Superior temporal gyrus (tissue), 1 donor: ENCODE measurements around the gene HOXB8.

ENCODE experiments used
- DNase-seq: peaks from one replicate; pipeline ENCODE4 v3.0.0-alpha.2; 2016; ENCODE audit errors: extremely low spot score

HOXB8 gene

DNA sequence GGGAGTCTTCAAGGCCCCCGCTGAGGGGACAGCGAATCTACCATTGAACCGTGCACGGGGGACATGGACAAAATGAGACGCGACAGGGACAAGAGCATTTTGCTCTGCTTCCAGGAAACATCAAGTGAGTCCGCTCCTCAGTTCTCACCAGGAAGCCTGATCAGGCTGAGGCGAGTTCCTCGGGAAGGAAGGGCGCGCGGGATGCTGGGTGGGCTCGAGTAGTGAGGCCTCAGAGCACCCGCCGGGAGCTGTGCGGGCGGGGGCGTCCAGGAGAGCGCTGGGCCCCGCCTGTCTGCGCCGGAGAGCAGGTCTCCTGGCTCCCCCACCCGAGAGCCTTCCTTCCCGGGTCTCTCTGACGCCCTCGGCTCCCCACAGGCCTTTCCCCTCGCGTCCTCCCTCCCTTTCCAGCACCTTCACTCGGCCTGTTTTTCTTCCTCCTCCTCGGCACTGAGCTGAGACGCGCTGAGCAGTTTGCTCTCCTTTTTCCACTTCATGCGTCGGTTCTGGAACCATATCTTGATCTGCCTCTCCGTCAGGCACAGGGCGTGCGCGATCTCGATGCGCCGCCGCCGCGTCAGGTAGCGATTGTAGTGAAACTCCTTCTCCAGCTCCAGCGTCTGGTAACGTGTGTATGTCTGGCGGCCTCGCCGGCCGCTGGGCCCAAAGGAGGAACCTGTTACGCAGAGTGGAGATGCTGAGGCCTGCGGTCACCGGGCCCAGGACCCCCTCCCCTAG is 18.9 kb downstream of the HOXB8 start:
- DNase-seq, result no peak

DNA sequence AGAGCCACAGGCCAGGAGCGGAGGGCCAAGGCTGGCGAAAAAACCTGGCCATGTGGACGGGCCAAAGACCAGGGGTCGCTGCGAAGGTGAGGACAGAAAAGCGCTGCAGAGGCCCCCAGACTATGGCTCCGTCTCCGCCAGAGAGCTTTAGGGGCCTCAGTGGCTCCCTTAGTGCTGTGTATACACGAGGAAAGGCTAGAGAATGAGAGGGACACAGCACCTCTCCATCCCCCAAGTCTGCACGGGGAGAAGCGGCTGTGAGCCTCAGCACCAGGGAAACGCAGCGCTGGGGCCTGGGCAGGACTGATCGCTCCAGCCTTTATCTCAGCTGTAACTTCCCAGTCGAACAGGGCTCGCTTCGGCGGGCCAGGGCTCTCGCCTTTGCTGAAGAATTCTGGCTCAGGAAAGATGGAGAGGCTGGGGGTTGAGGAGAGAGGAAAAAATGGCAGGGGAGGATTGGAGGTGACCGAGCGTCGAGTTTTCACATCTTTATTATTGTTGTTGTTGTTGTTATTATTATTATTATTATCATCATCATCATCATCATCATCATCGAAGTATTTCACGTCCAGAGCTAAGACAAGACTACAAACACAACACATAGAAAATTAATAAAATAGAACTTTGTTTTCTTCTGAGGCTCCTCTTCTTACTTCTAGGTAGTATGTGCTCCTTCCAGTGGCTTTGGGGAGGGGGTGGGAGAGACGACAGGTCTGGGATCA is 19.7 kb downstream of the HOXB8 start:
- DNase-seq, result no peak

DNA sequence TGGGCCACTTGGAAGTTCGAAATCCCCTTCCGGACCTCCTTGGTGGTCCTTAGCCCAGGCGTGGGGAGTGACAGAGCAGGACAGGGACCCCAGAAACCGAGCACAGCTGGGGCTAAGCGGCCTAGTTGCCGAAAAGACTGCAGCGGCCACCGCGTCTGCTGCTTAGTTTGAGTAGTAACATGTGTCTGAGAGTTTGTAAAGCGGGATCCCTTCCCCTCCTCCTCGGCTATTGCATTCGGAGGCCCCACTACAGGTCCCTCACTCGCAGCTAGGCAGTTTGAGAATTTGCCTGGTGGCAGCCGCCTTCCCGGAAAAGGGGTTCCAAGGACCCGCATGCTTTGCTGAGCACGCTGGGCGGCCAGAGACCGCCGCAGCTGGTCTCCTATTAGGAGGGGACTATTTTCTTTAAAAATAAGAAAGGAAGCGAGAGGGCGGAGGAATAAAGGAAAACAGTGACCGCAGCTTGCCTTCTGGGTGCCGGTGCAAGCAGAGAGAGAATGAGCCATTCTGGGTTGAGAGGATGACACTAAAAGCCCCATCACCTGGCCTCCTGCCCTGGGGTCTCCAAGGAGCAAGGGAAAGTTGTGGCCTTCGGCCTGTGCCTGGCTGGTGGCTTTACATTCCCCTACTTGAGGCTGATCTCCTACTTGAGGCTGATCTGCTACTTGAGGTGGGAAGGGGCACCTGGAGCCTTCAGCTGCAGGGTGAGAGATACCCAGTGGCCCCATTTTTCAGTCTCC is 20.4 kb downstream of the HOXB8 start:
- no peak for DNase-seq

DNA sequence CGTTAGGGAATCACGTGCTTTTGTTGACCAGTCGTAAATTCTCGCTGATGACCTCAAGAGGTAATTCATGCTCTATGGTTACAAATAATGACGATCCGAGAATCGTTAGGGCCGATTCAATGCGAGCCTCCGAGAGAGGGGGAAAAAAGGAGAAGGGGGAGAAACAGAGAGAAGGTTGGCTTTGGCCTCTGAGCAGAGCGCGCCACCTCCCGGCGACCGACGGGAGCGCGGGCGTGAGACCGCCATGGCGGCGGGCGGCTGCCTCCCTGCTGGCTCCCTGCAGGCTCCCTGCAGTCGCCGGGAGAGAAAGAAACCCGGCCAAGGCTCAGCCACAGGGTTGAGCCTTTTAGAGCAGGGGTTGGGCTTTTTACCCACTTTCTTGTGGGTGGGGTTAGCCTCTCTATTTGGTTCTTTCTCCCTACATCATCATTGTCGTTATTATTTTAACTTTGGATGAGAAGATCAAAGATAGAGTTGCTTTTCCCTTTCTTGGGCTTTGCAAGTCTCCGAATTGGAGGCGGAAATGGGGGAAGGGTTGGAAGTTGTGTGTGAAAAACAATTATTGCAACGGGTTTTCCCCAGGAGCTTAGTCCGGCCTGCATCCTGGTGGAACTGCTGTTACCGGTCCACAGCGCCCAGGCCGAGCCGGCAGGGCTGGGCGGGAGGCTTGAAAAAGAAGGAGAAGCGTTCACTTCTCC is 21.1 kb downstream of the HOXB8 start:
- no peak for DNase-seq

DNA sequence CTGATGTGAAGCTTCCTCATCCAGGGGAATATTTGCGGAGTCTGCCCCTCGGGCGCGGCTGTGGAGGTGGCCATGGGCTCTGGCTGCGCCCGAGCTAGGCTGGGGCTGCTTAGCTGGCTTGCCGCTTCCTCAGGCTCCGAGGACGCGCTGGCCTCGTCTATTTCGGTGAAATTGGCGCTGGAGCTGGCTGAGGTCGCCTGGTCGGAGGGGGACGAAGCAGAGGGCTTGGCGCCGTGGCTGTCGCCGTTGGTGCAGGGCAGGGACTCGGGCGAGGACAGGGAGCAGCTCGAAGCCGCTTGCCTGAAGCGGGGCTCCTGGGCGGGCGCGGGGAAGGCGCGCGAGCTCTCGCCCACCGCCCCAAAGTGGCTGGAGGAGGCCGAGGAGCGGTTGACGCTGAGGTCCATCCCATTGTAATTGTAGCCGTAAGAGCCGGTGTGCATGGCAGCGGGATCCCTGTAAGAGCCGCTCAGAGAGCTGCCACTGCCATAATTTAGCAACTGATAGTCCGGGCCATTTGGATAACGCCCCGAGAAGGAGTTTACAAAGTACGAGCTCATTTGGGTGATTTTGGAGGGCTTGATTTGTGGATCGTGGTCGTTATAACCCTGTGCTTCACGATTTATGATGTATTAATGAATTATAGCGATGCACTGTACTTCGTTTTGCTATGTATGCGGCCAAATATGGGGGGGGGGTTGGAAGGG is 21.8 kb downstream of the HOXB8 start, which contains the start of gene HOXB5:
Gene HOXB5, minus strand, starts transcription at position 654 of the 704 bp plus-strand sequence. Its CDS starts 97 bp downstream, at position 557.
- no peak for DNase-seq

DNA sequence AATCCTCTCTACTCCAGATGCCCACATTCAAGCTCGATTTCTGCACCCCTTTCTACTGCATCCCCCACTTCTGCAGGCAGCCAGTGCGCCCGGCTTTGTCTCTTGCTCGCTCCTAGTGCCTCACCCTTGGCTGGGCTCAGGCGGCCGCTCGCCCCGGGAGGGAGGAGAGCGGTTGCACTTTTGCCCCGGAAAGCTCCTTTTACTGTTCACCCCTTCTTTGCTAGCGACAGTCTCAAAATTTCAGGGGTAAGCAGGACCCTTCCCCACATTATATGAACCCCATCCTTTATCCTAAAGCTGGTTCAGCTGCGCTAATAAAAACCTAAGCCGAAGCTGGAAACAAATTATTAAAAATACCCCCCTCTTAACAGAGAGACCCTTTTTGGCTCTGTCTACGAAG is 22.5 kb downstream of the HOXB8 start:
- DNase-seq, result no peak

DNA sequence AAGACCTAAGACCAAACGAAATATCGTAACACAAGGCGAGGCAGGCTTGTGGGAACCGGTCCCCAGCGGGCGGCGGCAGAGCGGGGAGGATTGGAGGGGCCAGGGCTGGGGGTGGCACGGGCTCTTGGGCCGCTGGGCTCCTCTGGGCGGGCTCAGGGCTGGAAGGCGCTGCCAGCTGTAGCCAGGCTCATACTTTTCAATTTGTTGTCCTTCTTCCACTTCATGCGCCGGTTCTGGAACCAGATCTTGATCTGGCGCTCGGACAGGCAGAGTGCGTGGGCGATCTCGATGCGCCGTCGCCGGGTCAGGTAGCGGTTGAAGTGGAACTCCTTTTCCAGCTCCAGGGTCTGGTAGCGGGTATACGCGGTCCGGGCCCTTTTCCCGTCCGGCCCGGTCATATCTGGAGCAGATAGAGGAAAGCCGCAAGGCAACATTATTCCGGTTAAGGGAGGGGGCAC is 23.0 kb downstream of the HOXB8 start:
- DNase-seq, result no peak

DNA sequence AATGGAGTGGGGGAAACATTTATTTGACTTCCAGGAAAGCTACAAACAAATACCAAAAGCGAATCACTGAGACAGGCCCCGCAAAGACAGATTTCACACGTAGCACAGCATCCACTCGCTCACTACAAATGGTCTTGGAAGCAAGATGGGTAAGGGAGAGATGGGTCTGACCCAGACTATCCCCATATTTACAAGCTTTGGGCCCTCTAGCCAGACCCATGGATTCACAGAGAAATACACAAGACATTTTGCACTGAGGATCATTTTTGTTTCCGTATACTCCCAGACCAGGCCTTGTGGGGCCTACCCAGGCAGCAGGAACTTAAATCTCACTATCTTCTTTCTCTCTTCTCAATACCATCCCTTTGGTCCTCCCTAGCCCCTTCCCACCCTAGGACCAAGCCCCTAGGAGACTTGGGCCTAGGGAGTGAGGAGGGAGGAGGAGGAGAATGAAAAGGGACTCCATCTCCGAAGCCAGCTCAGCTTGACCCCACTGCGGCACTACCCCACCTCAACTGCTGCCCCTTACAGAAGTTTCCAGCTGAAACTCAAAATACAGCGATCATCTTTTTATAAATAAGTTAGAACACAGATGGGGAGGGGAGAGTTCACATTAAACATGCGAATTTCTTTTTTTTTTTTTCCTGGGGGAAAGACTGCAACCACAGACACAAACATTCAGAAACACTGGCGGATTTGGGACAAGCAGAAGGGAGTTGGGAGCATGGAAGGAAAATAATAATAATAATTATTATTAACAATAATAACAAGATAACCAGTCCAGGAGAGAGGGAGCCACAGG is 23.6 kb downstream of the HOXB8 start:
- no peak for DNase-seq

DNA sequence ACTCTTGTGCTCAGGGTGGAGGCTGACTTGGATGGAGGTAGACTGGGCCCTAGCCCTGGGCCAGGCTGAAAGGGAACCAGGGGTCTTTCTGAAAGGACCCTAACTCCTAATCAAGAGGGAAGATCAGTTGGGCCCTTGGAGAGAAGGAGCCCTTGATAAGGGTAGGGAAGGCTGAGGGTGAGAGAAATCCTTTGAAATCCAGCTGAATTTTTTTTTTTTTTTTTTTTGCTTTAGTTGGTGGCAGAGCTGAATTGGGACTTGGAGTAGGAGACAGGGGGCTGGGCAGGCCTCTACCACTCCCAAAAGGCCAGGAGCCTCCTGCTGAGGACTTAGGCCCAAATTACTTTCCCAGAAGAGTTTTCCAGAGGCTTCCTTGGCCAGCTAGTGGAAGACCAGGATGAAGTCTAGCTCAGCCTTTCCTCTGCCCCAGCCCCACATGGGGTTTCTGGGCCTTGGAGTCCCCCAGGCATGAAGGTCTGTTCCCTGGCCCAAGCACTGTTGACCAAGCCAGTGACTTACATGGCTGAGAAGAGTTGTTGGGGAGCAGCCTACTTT is 24.4 kb downstream of the HOXB8 start:
- no peak for DNase-seq

DNA sequence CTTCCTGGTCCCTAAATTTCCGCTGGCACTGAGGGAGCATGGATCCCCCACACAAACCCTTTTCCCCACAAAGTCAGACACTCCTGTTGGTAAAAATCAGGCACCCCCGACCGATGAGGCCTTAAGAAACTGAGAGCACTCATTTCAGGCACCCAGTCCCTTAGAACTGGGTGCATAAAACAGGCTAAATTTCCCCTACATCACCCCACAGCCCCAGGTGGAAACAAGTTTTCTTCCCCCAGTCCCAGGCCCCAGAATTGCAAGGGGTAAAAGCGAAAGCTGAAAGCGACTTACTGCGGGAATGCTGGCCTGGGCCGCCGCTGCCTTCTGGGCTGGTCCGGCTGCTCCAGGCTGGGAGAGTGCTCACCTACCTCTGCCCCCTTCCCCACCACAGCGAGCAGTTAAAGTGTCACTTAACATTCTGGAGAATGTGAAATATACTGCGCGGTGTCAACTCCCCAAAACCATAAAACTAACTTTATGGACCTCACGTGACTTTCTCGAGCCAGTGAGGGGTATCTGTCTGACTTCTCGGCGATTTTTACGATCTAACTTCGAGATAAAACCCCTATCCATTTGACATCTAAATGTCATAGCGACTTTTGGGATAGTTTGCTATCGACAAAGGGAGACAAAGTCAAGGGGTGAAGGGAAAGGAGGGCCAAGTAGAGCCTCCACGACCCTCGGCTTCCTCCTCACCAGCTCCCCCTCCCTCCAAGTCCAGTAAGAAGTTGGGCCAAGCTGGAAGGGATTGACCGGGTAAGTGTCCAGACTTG is 25.1 kb downstream of the HOXB8 start, which contains the start of gene HOXB3:
Gene HOXB3, minus strand, starts transcription at position 411 of the 776 bp plus-strand sequence. CDS start 37,767 bp downstream, outside the sequence.
- DNase-seq, result no peak

DNA sequence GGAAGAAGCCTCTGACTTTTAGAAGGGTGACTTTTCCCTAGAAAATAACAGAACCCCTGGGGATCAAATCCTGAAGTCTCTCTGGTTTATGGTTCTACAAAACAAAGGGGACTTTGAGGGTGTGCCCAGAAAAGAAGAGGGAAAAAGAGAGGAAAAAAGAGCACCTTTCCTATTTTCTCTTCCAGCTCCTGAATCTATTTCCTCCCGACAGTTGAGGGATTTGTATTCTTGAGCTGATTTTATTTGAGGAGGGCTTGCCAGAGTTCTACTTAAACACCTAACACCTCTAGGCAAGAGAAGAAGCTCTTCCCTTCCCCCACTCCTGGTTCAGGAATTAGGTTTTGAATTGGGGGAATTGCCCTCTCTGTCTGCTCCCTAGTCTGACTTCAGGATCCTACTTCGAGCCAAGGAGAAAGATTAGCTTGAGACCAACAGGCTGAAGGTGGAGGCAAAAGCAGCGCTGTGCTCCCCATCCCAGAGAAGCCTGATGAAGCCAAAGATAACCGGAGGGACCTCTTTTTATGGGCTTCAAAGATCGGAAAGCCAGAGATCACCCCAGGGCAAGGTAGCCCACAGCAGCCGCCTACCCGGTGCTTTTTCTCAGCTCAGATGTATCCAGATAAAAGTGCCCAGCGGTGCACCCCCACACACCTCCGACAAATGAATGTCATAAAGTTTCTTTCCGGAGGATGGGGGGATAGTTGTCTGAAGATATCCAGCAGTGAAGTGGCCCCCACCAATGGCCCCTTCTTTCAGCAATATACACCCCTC is 25.8 kb downstream of the HOXB8 start:
- no peak for DNase-seq

DNA sequence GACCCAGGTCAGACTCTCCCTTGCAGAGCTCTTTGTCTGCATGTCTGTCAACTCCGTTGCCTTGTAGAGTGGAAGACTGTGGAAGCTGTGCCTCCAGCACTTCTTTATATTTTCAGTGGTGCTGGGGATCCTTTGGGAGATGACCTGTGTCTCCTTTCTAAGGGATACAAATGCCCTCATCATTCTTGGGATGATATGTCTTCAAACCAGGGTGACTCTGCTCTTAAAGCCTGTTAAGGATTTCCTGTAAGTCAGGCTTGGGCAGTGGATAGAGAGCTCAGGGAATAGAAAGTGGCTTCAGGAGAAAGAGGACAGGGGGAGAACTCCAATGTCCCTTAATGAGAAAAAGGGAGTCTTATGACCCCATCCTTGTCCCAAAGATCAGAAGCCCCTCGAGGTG is 26.6 kb downstream of the HOXB8 start:
- DNase-seq, result no peak

DNA sequence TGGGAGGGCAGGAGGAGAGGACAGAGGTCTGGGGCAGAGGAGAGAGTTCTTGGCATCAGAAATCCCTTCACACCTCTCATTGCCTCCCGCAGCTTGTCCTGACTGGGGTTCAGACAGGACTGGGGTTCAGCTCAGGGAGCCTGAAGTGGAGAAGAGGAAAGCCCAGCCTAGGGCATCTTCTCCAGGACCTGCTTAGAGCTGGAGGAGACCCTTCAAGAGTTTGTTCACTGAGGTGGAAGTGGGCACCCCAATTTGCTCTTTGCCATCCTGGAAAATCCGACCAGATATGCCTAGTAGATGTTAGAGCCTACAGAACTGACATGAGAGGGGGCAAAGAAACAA is 27.0 kb downstream of the HOXB8 start:
- DNase-seq, result no peak

DNA sequence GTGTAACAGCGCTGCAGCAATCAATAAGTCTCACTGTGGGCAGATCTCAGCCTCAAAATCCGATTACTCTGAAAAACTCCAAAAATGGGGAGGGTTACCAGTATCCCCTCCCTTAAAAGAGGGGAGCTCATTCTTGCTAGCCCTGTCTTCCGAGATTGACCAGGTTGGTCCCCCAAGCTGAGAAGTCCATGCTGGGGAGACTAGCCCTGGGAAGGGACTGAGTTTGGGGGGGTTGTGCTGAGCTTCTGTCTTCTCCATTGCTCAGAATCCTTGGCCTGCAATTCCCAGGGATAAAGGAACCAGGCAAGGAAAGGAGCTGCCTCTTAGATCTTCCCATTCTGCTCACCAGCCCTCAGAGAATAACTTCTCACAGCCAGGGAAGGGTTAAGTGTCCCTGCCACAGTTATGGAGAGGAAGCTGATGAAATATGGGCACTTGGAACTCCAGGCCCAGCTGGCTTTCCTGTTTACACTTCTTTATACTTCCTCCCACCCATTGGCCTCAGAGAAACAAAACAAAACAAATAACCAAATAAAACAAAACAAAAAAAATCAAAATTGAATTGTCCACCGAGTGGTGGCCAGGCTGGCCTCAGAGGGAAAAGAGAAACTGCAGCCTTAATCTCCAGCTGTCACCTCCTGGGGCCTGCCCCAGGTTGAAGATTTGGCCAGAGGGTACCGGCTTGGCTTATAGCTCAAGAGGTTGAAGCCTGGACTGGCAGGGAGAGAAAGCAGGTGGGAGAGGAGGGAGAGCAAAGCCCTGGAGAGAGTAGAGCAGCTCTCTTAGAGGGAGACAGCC is 27.6 kb downstream of the HOXB8 start:
- no peak for DNase-seq

DNA sequence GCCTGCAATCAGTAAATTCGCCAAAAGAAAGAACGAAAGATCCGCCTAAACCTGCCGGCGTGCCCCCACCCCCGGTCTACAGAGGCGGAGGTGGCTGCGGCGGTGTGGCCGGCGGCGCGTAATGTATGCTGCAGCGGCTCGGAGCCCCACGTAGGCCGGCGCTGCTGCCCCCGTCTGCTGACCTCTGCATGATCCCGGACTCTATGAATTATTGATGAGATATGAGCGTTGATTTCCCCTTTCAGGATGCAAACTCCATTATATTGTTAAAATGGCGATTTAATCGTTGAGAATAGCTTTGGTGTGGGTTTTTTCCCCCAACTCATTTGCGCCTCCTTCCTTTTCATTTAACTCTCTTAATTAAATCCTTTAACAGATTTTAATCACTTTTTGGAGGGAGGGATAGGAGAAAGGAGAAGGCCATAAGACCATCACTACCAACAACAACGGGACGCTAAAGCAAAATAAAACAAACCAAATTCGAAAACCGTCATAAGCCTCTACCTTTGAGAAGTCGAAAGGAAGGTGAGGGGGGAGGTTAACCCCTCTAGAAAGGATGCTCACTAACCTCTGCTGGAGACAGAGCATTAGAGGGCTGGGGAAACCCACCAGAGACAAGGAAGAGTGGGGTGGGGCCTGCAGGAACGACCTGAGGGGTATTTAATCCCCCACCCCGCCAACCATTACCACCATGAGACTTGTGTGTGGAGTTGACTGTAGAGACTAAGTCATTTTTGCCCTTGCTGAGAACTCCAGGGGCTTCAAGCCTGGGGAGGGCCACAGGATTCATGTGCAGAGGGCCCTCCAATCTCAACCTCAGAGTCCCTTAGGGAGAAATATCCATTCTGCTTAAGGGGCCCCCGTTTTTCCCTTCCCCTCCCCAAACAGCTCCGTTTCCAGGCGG is 28.5 kb downstream of the HOXB8 start:
- DNase-seq, result no peak

DNA sequence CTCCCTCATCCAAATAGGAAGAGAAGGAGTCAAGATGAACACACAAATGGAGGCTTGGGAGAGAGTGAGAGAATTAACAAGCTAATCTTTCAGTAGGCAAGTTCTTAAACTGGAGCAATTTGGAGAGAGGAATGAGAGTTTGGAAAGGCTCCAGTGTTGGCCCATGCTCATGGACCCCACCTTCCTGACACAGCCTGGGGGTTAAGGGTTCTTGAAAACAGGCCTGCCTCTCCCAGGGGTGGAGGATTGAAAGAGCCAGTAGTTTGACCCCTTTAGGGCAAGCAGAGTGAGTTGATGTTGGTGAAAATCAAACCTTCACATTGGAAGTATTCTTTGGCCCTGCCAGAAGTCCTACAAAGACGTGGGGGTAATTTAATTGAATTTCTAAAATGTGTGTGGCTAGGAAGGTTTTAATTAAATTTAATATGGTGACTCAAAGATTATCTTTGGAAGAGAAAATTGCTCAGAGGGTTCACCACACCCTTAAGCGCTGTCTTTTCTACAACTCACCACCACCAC is 30.8 kb downstream of the HOXB8 start:
- no peak for DNase-seq
